ENCODE results near the gene ZNF366.

ZNF366 gene

GRCh38 chr5:72495410-72495809 is 11.8 kb downstream of the ZNF366 start:
- Histone ChIP-seq H3K27me3 (ENCODE audit: insufficient read depth, low read length, poor library complexity, severe bottlenecking) (no peaks in the 10 kb centered on the region), H3K9ac (ENCODE audit: low read depth, low read length, poor library complexity, severe bottlenecking) (no peak overlapping the region), H3K4me1 (ENCODE audit: insufficient read depth, low read length, poor library complexity, severe bottlenecking) (no peaks in the 10 kb centered on the region), H3K79me2 (ENCODE audit: insufficient read depth, low read length) (no peaks in the 10 kb centered on the region), H3K4me2 (ENCODE audit: low read depth, low read length, poor library complexity, severe bottlenecking) (no peak overlapping the region), H3K9me2 (replicated peaks; ENCODE audit: low read depth, low read length) (no peaks in the 10 kb centered on the region), H4K20me1 (ENCODE audit: insufficient read depth, low read length, poor library complexity, severe bottlenecking) (no peaks in the 10 kb centered on the region), H3K4me3 (ENCODE audit: low read length, poor library complexity, severe bottlenecking) (no peak overlapping the region), H3F3A (ENCODE audit: low read depth) (no peaks in the 10 kb centered on the region), H3K9me3 (ENCODE audit: insufficient read depth, low read depth, low read length) (no peaks in the 10 kb centered on the region), H2AFZ (ENCODE audit: low read length) (no peak overlapping the region), H3K36me3 (ENCODE audit: insufficient read depth, low read length) (no peaks in the 10 kb centered on the region)
- TF ChIP-seq EZH2phosphoT487 (IDR thresholded peaks at IDR 0.05; ENCODE audit: borderline replicate concordance), result no peak
- no peak for TF ChIP-seq CTCF (conservative IDR thresholded peaks at IDR 0.05; ENCODE audit: low read length)

- Histone ChIP-seq H3K4me2 (ENCODE audit: low read depth, low read length, poor library complexity, severe bottlenecking) (no peak overlapping the region), H3K9me2 (replicated peaks; ENCODE audit: low read depth, low read length) (no peaks in the 10 kb centered on the region), H3K9me3 (ENCODE audit: insufficient read depth, low read depth, low read length) (no peaks in the 10 kb centered on the region), H3K27me3 (ENCODE audit: insufficient read depth, low read length, poor library complexity, severe bottlenecking) (no peaks in the 10 kb centered on the region), H3K36me3 (ENCODE audit: insufficient read depth, low read length) (no peaks in the 10 kb centered on the region), H3K79me2 (ENCODE audit: insufficient read depth, low read length) (no peaks in the 10 kb centered on the region), H4K20me1 (ENCODE audit: insufficient read depth, low read length, poor library complexity, severe bottlenecking) (no peaks in the 10 kb centered on the region), H2AFZ (ENCODE audit: low read length) (no peak overlapping the region), H3F3A (ENCODE audit: low read depth) (no peaks in the 10 kb centered on the region), H3K4me1 (ENCODE audit: insufficient read depth, low read length, poor library complexity, severe bottlenecking) (no peaks in the 10 kb centered on the region), H3K9ac (ENCODE audit: low read depth, low read length, poor library complexity, severe bottlenecking) (no peak overlapping the region), H3K4me3 (ENCODE audit: low read length, poor library complexity, severe bottlenecking) (no peak overlapping the region)
- TF ChIP-seq EZH2phosphoT487 (IDR thresholded peaks at IDR 0.05; ENCODE audit: borderline replicate concordance), result no peak
- TF ChIP-seq CTCF (conservative IDR thresholded peaks at IDR 0.05; ENCODE audit: low read length), result no peak
Measured at GRCh38 chr5:72494623-72495124, 12.5 kb downstream of the ZNF366 start.

GRCh38 chr5:72489536-72489935 is 17.7 kb downstream of the ZNF366 start:
- Histone ChIP-seq H2AFZ (ENCODE audit: low read length) (no peak overlapping the region), H3K9me3 (ENCODE audit: insufficient read depth, low read depth, low read length) (no peaks in the 10 kb centered on the region), H3K4me3 (ENCODE audit: low read length, poor library complexity, severe bottlenecking) (no peak overlapping the region), H3K27me3 (ENCODE audit: insufficient read depth, low read length, poor library complexity, severe bottlenecking) (no peaks in the 10 kb centered on the region), H3K79me2 (ENCODE audit: insufficient read depth, low read length) (no peaks in the 10 kb centered on the region), H4K20me1 (ENCODE audit: insufficient read depth, low read length, poor library complexity, severe bottlenecking) (no peaks in the 10 kb centered on the region), H3K36me3 (ENCODE audit: insufficient read depth, low read length) (no peaks in the 10 kb centered on the region), H3K9ac (ENCODE audit: low read depth, low read length, poor library complexity, severe bottlenecking) (no peak overlapping the region), H3F3A (ENCODE audit: low read depth) (no peaks in the 10 kb centered on the region), H3K4me1 (ENCODE audit: insufficient read depth, low read length, poor library complexity, severe bottlenecking) (no peaks in the 10 kb centered on the region), H3K4me2 (ENCODE audit: low read depth, low read length, poor library complexity, severe bottlenecking) (no peak overlapping the region), H3K9me2 (replicated peaks; ENCODE audit: low read depth, low read length) (no peaks in the 10 kb centered on the region)
- TF ChIP-seq EZH2phosphoT487 (IDR thresholded peaks at IDR 0.05; ENCODE audit: borderline replicate concordance), result no peak

DNA sequence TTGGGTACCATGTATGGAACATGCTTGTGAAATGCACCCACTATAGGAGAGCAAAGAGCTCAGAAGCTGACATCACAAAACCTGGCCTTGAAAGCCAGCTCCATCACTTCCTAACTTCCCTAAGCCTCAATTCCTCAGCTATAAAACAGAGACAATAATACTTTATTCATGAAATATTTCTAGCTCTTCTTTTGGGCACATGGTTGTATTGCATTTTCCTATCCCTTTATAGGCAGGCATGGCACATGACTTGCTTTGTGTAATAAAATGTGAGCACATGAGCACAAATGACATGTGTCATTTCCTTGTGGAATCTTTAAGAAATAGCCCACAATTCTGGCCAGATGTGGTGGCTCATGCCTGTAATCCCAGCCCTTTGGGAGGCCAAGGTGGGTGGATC is 18.5 kb downstream of the ZNF366 start:
- Histone ChIP-seq H3K4me3 (ENCODE audit: low read length, poor library complexity, severe bottlenecking) (no peak overlapping the region), H3K27me3 (ENCODE audit: insufficient read depth, low read length, poor library complexity, severe bottlenecking) (no peaks in the 10 kb centered on the region), H3K79me2 (ENCODE audit: insufficient read depth, low read length) (no peaks in the 10 kb centered on the region), H3K9ac (ENCODE audit: low read depth, low read length, poor library complexity, severe bottlenecking) (no peak overlapping the region), H3K4me2 (ENCODE audit: low read depth, low read length, poor library complexity, severe bottlenecking) (no peak overlapping the region), H3F3A (ENCODE audit: low read depth) (no peaks in the 10 kb centered on the region), H3K4me1 (ENCODE audit: insufficient read depth, low read length, poor library complexity, severe bottlenecking) (no peaks in the 10 kb centered on the region), H4K20me1 (ENCODE audit: insufficient read depth, low read length, poor library complexity, severe bottlenecking) (no peaks in the 10 kb centered on the region), H3K9me3 (ENCODE audit: insufficient read depth, low read depth, low read length) (no peaks in the 10 kb centered on the region), H2AFZ (ENCODE audit: low read length) (no peak overlapping the region), H3K36me3 (ENCODE audit: insufficient read depth, low read length) (no peaks in the 10 kb centered on the region), H3K9me2 (replicated peaks; ENCODE audit: low read depth, low read length) (no peaks in the 10 kb centered on the region)
- no peak for TF ChIP-seq CTCF (conservative IDR thresholded peaks at IDR 0.05; ENCODE audit: low read length)
- TF ChIP-seq EZH2phosphoT487 (IDR thresholded peaks at IDR 0.05; ENCODE audit: borderline replicate concordance), result no peak
